CD4-positive, alpha-beta T cell treated with Interleukin-15 for 1 hour (primary cell): ENCODE measurements around the gene NFE2L1.
"Not testable (repeated sequence)": the region's sequence is repeated elsewhere in the genome, so short reads cannot be mapped to it uniquely, and the experiment has no call there.

Experiments used
- DNase-seq: peaks from one replicate; pipeline ENCODE4 v3.0.0-alpha.2; 2020

Gene NFE2L1

DNA sequence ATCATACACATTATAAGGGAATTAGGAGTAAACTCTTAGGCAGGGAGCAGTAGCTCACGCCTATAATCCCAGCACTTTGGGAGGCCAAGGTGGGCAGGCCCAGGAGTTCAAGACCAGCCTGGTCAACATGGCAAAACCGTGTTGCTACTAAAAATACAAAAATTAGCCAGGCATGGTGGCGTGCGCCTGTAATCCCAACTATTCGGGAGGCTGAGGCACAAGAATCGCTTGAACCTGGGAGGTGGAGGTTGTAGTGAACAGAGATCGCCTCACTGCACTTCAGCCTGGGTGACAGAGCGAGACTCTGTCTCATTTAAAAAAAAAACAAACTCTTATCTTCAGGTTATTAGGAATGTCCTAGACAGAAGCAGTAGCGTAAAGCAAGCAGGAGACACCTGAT is 24.7 kb downstream of the NFE2L1 start:
- not testable (repeated sequence) for DNase-seq

DNA sequence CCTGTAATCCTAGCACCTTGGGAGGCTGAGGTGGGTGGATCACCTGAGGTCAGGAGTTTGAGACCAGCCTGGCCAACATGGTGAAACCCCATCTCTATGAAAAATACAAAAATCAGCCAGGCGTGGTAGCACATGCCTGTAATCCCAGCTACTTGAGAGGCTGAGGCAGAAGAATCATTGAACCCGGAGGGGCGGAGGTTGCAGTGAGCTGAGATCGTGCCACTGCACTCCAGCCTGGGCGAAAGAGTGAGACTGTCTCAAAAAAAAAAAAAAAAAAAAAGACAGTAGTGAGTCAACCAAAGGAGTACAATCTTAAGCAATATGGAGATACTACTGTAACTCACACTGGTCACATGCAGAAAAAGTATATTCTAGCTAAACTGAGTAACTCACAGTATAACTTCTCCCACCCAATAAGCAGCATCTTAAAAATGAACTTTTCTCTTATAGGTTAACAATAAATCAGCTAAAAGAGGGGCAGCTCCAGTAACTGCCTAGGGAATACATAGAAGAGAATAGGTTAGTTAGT is 25.5 kb downstream of the NFE2L1 start:
- DNase-seq: not testable (repeated sequence)

DNA sequence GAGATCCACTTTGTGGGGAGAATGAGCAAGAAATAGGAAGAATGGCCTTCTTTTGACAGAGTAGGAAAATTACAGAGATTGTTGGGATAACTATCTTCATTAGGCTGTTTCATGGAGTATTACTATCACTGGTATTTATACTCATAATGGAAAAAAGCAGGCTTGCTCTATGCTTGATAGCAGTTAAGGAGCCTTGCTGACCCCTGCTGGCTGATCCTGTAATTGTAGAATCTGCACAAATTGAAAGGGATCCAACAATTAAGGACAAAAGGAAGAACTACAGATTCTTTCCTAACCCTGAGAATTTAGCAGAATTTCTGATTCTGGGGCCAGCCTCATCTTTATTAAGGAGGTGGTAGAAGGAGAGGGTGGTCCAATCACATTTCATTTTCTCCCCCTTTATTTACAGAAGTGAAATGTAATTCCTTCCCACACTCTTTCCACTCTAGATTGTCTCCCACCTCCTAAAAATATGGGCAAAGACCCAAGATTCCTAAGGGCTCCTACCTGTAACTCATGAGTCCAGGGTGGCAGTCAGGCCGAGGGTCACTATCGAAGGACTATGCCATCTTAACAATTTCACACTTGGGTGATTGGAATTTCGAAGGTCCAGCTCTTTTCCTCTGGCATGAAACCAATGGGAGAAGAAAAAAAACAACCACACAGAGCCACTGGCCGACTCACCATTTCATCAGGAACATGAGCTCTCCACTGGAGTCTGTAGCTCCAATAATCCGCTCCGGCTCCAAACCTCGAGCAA is 26.3 kb downstream of the NFE2L1 start:
- DNase-seq: peak; percentile 66

DNA sequence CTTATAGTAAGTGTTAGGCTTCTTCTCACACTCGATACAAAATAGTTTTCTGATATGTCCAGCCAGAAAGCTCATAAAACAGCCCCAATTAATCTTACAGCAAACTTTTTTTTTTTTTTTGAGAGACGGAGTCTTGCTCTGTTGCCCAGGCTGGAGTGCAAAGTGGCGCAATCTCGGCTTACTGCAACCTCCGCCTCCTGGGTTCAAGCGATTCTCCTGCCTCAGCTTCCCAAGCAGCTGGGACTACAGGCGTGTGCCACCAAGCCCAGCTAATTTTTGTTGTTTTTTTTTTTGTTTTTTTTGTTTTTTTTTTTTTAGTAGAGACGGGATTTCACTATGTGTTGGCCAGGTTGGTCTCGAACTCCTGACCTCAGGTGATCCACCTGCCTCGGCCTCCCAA is 29.0 kb downstream of the NFE2L1 start:
- not testable (repeated sequence) for DNase-seq

GRCh38 chr17:48081858-48082257 is 33.7 kb downstream of the NFE2L1 start:
- no peak for DNase-seq

GRCh38 chr17:48084932-48085331 is 36.8 kb downstream of the NFE2L1 start:
- DNase-seq: no peak

GRCh38 chr17:48093341-48094045 is 45.3 kb downstream of the NFE2L1 start:
- no peak for DNase-seq

GRCh38 chr17:48095611-48096010 is 47.5 kb downstream of the NFE2L1 start:
- no peak for DNase-seq

DNA sequence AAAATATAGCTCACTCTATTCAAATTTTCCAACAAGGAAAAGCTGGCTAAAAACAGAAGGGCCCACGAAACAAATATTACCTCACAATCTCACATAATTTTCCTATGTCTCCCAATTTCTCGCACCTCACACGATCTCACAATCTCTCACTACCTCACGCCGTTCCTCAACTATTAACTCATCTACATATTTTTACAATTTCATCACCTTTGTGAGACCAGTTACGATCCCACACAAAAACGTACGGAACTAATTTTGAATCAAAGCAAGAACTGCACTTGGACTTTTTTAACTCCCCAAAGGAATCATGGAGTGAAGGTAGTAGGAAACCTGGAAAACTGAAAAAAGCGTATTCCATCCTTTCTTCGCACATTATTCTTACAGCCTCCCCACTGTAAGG is 52.0 kb downstream of the NFE2L1 start:
- DNase-seq: no peak

DNA sequence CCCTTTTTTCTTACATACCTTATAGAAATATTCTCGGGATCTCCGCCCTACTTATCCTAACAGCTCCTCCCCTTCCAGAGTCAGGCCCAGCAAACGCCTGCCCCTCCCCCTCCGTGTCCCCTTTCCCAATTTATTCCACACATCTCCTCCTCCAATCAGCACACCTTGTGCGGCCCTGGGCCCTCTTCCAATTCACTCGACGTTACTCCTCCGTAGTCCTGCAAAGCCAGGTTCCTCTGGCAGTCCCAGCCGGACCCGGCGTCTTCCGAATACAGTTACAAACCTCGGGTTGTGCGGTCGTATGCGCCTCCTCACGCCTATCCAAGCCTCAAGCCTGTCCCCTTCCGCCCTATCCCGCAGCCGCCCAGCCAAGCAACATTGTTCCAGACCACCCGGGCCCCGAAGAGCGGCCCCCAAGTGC is 52.4 kb downstream of the NFE2L1 start:
- DNase-seq: no peak

DNA sequence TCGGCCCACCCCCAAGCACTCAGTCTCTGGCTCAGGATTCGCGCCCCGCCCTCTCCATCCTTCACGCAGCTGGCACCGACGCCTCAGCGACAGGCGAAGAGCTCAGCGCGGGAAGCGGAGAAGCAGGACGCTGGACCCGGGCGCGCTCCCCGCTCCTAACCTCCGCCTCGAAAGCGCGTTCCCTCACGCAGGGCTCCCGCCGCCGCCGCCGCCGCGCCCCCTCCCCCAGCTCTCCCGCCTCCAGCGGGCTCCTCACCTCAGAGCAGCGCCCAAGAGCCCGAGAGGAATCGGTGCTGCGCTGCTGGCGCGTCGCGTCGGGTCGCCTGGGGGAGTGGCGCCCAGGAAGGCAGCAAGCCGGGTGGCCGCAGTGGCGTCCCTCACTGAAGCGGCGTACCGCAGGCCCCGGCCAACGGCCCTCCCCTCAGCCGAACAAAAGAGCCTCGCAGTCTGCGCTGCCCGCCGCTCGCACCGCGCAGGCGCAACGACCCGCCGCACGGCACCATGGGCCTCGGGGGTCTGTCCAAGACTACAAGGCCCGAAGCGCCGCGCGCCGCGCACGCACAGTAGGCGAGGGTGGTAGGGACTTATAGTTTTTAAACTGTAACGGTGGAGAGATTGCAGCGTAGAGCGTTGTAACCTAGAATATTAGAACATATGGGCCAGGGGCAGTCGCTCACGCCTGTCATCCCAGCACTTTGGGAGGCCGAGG is 53.0 kb downstream of the NFE2L1 start, which contains the start of gene CBX1:
TSS of gene CBX1 (minus strand) at position 467 of the 709 bp plus-strand sequence. CDS start 24,474 bp downstream, outside the sequence.
- DNase-seq: peak; percentile 94

DNA sequence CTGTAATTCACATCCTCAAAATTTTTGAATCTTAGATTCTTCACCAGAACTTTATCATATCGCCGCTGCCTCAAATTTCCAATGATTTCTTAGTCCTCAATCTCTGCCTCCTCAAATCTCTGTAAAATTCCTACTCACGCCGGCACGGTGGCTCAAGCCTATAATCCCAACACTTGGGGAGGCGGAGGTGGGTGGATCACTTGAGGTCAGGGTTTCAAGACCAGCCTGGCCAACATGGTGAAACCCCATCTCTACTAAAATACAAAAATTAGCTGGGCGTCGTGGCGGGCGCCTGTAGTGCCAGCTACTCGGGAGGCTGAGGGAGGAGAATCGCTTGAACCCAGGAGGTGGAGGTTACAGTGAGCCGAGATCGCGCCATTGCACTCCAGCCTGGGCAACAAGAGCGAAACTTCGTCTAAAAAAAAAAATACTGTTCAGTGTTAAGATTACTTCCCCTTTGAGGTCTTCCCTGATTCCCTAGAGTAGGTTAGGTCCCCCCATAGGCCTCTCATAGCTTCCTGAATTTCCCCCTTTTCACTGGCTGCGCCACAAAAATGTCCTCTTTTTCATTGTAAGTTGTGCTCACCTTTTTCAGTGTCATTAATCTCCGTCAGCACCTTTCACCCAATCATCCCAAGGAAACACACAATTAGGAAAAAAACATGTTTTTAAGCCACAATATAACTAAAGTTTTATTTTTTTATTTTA is 54.0 kb downstream of the NFE2L1 start:
- DNase-seq: no peak

DNA sequence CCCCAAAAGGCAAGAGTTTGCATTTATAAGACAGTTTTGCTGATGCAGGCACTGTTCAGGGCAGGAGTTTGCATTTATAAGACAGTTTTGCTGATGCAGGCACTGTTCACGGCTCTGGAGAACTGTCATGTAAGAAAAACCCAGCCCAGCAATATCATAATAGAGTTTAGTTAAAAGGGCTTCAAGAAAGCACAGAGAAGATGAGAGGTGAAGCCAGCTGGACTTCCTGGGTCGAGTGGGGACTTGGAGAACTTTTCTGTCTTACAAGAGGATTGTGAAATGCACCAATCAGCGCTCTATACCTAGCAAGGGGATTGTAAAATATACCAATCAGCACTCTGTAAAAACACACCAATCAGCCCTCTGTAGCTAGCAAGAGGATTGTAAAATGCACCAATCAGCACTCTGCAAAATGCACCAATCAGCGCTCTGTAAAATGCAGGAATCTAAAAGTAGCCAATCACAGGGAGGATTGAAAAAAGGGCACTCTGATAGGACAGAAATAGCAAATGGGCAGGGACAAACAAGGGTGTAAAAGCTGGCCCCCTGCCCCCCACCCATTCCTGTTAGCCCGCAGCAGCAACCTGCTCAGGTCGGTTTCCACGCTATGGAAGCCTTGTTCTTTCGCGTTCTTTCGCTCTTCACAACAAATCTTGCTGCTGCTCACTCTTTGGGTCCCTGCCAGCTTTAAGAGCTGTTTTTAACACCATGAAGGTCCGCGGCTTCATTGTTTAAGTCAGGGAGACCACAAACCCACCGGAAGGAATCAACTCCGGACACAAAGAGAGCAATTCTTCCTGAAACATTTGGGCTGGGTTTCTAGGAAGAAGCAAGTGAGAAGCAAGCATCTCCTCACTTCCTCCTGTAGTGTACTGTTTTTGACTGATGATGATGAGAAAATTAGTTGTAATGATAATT is 54.9 kb downstream of the NFE2L1 start:
- DNase-seq: peak; percentile 57

DNA sequence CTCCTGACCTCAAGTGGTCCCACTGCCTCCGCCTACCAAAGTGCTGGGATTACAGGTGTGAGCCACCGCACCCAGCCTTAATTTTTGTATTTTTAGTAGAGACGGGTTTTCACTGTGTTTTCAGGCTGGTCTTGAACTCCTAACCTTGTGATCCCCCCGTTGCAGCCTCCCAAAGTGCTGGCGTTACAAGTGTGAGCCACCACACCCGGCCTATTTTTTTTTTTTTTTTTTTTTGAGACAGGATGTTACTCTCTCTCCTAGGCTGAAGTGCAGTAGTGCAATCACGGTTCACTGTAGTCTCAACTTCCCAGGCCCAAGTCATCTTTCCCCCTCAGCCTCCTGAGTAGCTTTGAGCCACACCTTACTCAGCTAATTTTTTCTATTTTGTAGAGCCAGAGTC is 56.3 kb downstream of the NFE2L1 start:
- no peak for DNase-seq

DNA sequence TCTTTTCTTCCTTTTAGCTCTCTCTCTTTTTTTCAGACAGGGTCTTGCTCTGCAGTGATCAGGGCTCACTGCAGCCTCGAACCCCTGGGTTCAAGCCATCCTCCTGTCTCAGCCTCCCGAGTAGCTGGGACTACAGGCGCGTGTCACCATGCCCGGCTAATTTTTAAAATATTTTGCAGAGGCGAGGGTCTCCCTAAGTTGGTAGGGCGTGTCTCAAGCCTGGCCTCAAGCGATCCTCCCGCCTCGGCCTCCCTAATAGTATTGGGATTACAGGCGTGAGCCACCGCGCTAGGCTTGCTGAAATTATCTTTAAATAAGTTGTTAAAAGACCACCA is 58.6 kb downstream of the NFE2L1 start:
- DNase-seq: no peak

- peak; percentile 93 for DNase-seq
Observed at GRCh38 chr17:48107137-48108055, 59.2 kb downstream of the NFE2L1 start, which contains the start of gene SNX11. Gene SNX11 (plus strand): TSS chr17:48107766. CDS start chr17:48112044, 4,278 bp downstream.

DNA sequence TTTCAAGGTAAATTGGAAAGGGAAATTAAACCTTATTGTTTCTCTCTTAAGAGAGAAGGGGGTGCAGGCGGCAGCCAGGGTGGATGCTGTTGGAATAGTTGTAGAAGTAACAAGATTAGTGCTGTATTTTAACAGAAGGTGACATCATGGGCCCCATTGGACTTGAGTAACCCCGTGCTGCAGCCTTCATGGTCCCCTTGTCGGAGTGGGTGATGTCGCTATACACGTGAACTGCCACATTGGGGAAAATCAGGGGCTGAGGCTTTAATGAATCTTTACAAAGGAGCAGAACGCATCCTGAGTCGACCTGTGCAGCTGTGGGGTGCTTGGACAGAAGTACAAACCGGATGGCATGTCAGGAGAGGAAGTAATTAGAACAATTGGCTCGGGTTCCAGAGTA is 62.6 kb downstream of the NFE2L1 start:
- no peak for DNase-seq
